NCI-H2029 (cell line): ENCODE measurements around the gene RUVBL2.
"Not testable (repeated sequence)": the region's sequence is repeated elsewhere in the genome, so short reads cannot be mapped to it uniquely, and the experiment has no call there.

Source experiments
- DNase-seq: peaks from one replicate; lab custom pipeline; 2025; lab: John Stamatoyannopoulos, UW

Gene RUVBL2

GRCh38 chr19:49018388-49019241, 24.9 kb downstream of the RUVBL2 start:
- DNase-seq: not testable (repeated sequence)

- DNase-seq: peak; percentile 83
These were observed 25.7 kb downstream of the RUVBL2 start for GRCh38 chr19:49019242-49019932.

- peak; percentile 13 for DNase-seq
These were observed 26.7 kb downstream of the RUVBL2 start for GRCh38 chr19:49020342-49020741.

- DNase-seq: no peak
These were observed 27.5 kb downstream of the RUVBL2 start for GRCh38 chr19:49020931-49021895.

GRCh38 chr19:49022116-49022515, 28.4 kb downstream of the RUVBL2 start:
- DNase-seq: no peak

GRCh38 chr19:49024233-49024632, 30.5 kb downstream of the RUVBL2 start, which contains the start of gene CGB3:
Gene CGB3 (minus strand): TSS chr19:49024333. CDS start chr19:49023971, 362 bp downstream.
- DNase-seq: not testable (repeated sequence)

GRCh38 chr19:49025088-49025487, 31.4 kb downstream of the RUVBL2 start:
- DNase-seq: not testable (repeated sequence)

- DNase-seq: not testable (repeated sequence)
These were observed 31.9 kb downstream of the RUVBL2 start for GRCh38 chr19:49025599-49025998.

GRCh38 chr19:49028686-49029085, 35.0 kb downstream of the RUVBL2 start:
- DNase-seq: not testable (repeated sequence)

- not testable (repeated sequence) for DNase-seq
These were observed 36.1 kb downstream of the RUVBL2 start for GRCh38 chr19:49029749-49030148.

- not testable (repeated sequence) for DNase-seq
These were observed 36.6 kb downstream of the RUVBL2 start for GRCh38 chr19:49030323-49030722.

GRCh38 chr19:49031642-49032301, 38.1 kb downstream of the RUVBL2 start, which contains the start of gene CGB2:
Gene CGB2 (plus strand): TSS chr19:49031890. CDS start chr19:49032096, 206 bp downstream.
- DNase-seq: peak; percentile 30

- DNase-seq: peak; percentile 15
These were observed 43.1 kb downstream of the RUVBL2 start, which contains the start of gene CGB1 for GRCh38 chr19:49036815-49037214. Gene CGB1 (minus strand): TSS chr19:49036895. CDS start chr19:49036711, 184 bp downstream.

GRCh38 chr19:49038111-49038510, 44.4 kb downstream of the RUVBL2 start:
- not testable (repeated sequence) for DNase-seq

GRCh38 chr19:49038557-49039276, 45.0 kb downstream of the RUVBL2 start:
- DNase-seq: not testable (repeated sequence)

GRCh38 chr19:49039736-49040135, 46.0 kb downstream of the RUVBL2 start:
- not testable (repeated sequence) for DNase-seq

- no peak for DNase-seq
These were observed 48.5 kb downstream of the RUVBL2 start for GRCh38 chr19:49042177-49042576.

- DNase-seq: not testable (repeated sequence)
These were observed 49.0 kb downstream of the RUVBL2 start for GRCh38 chr19:49042666-49043065.

GRCh38 chr19:49043548-49043947, 49.9 kb downstream of the RUVBL2 start, which contains the start of gene CGB5:
Gene CGB5 (plus strand): TSS chr19:49043848. CDS start chr19:49044210, 362 bp downstream.
- DNase-seq: not testable (repeated sequence)

GRCh38 chr19:49049011-49049410, 55.3 kb downstream of the RUVBL2 start, which contains the start of gene CGB8:
Gene CGB8 (minus strand): TSS chr19:49049111. CDS start chr19:49048739, 372 bp downstream.
- DNase-seq: not testable (repeated sequence)
